Effector memory CD8-positive, alpha-beta T cell (primary cell): ENCODE data around the gene CATSPERD.

Experiments used
- ATAC-seq: fragments of 150-1000 bp; cut with Tn5 transposase; replicated peaks from 2 replicates; pipeline ENCODE4 v1.10.0; 2021; ENCODE audit warnings: mild to moderate bottlenecking, moderate library complexity
- DNase-seq, 3 experiments: peaks; one replicate each; pipeline ENCODE4 v3.0.0; 2021
- H3K27ac Mint-ChIP-seq, 2 donors: one replicate each; pipeline ENCODE4 v1.8.0; 2022; ENCODE audit warnings: mild to moderate bottlenecking in 2 of 2, mixed read lengths in 2 of 2, moderate library complexity in 2 of 2
- H3K27me3 Mint-ChIP-seq, 2 donors: one replicate each; pipeline ENCODE4 v1.8.0; 2022; ENCODE audit warnings: mixed read lengths in 2 of 2
- H3K36me3 Mint-ChIP-seq: one replicate; pipeline ENCODE4 v1.8.0; 2022; ENCODE audit warnings: mild to moderate bottlenecking, moderate library complexity, mixed read lengths; ENCODE audit not compliant: insufficient read depth
- H3K4me1 Mint-ChIP-seq, 2 donors: one replicate each; pipeline ENCODE4 v1.8.0; 2022; ENCODE audit warnings: low read depth in 2 of 2, mixed read lengths in 2 of 2
- H3K4me3 Mint-ChIP-seq, 2 donors: one replicate each; pipeline ENCODE4 v1.8.0; 2022; ENCODE audit warnings: mild to moderate bottlenecking in 2 of 2, mixed read lengths in 2 of 2, moderate library complexity in 2 of 2
- H3K9me3 Mint-ChIP-seq, 2 donors: one replicate each; pipeline ENCODE4 v1.8.0; 2022; ENCODE audit warnings: mixed read lengths in 2 of 2
- total RNA-seq, 9 experiments: gene quantifications; one replicate each; lab custom pipeline; 2026; lab: John Stamatoyannopoulos, UW

CATSPERD gene, protein sequence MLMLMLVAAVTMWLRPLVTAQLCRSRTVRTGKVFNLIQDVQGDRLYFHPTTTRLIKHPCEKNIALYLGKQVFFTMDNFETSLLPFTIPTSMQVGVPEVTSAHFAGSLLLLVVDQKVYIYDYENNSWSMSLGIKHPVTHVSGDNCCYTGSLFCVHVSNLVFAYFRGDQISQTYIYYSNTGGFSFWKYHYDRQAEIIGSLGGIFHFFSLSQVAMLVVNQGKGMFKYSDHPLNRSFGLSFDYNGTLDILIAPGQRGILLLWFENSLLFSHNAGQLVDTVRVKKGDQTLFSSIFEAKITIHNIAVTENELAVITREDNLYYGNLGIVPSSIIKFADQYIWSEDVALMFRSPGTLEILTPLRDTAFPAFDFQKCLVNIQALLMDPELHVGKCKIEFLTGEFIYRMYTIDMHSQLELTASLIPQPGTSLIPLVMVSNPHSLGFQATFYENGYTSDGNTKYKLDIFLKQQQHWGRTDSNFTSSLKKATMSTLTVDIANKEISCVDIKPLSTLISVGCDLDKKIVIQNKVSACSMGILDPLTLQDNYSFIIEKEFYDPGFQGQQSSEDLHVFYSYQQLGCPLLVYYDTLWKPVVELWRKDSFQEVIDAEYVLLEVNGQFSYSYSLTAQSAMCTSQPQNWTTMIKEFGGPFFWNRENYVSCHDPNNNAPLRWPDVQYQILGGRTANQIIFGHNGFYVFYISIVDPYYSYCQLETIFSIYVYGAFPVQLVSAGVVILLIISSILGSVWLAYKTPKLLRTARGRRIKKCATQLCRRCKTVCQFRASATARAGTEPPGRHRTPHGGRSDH
- total RNA-seq: 0 to 0.54 (median 0.10) reads per million in 9 experiments

DNA sequence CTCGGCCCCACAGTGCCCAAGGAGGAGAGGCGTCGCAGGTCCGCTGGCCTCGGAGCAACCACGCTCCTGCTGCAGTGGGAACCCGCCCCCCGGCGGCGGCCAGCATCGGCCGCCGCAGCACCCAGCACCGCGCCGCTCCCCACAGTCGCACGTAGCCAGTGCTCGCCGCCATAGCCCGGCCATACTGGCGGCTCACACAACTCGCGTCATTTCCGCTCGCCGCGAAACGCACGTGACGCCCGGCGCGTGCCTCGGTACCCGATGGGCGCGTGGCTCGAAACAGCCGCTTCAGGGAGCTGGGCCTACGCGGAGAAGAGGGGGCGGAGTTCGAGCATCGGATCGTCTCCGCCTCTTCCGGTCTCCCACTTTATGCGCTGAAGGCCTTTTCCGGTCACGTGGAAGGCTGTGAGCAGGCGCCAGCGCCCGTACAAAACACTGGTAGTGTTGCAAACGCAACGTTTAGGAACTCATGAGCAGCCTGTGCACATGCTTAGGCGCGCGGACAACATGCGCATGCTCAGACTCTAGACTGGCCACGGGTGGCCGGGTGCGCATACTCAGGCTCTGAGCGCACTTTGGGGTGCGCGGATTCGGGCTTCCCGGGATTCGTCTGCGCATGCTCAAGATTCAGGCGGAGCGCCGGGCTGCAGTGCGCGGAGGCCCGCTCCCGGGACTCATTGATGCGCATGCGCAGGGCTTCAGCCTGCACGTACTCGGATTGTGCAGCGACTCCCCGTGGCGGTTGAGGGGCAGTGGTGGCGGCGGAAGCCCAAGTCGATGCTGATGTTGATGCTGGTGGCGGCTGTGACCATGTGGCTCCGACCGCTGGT is at the start of gene CATSPERD, which contains the start of gene LONP1:
Gene CATSPERD (plus strand): TSS at position 677 of the 830 bp plus-strand sequence. CDS start 101 bp downstream, at position 778.
Gene LONP1 (minus strand): TSS at position 186 of the 830 bp plus-strand sequence. CDS start 14 bp downstream, at position 172.
- Mint-ChIP-seq H3K27ac (peak within 1 kb of the TSS; percentile 91 to 97), H3K36me3 (peaks cover 33% of the 10 kb centered on the region), H3K27me3 (peaks cover 0 to 4% of the 10 kb centered on the region in 2 donors), H3K9me3 (no peaks in the 10 kb centered on the region), H3K4me1 (peaks cover 16 to 18% of the 10 kb centered on the region in 2 donors), H3K4me3 (peak within 1 kb of the TSS; percentile 87 to 93)
- ATAC-seq (peak; percentile 88), DNase-seq (peak; percentile 96 to 97 (median 96))

DNA sequence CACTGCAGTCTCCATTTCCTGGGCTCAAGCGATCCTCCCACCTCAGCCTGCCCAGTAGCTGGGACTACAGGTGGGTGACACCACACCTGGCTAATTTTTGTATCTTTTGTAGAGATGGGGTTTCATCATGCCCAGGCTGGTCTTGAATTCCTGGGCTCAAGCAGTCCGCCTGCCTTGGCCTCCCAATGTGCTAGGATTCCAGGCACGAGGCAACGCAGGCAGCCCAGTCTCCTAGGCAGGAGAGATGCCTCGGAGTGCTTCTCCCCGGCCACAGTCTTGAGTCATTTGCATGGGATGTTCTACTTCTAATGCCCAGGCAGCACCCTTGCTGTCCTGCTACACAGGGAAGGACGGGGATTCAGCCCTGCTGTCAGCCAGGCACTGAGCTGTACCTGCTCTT is 48.8 kb upstream of the CATSPERD start:
- Mint-ChIP-seq H3K27me3 (no peaks in the 10 kb centered on the region), H3K36me3 (peaks cover 36% of the 10 kb centered on the region)

DNA sequence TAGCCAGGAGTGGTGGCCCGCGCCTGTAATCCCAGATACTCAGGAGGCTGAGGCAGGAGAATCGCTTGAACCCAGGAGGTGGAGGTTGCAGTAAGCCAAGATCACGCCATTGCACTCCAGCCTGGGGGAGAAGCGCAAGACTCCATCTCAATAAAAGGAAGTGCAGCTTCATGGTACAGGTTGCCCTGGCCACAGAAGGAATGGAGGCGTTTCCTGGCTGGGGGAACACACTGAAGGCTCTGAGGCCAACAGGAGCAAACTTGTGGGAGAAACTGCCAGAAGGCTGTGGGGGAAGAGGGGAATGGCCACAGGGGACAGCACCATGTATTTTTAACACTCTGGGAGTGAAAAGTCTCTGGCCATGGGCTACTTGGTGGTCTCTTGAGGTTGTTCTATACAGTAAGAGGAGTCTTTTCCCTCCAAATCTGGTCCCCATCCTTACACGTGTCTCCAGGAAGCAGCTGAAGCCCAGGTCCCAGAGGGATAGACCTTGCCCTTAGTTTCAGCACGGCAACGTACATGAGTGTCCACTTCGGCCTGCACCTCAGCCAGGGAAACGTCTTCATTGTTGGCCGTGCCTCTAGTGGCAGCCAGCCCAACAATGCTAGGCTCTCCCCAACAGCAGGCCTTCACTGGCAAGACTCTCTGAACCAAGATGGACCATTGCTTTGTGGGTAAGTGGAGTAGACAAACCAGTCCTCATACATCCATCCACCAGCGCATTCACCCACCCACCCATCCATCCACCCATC is 47.6 kb upstream of the CATSPERD start:
- Mint-ChIP-seq H3K27me3 (no peaks in the 10 kb centered on the region), H3K4me3 (no peak overlapping the region), H3K4me1 (no peaks in the 10 kb centered on the region), H3K9me3 (no peaks in the 10 kb centered on the region), H3K36me3 (peaks cover 30% of the 10 kb centered on the region), H3K27ac (peak overlapping the region in 1 of 2 donors; percentile 51)
- ATAC-seq (no peak), DNase-seq (no peak)

More for the DNA sequence above, 48.8 kb upstream of the CATSPERD start:
- ATAC-seq (no peak), DNase-seq (no peak)
- Mint-ChIP-seq H3K4me1 (no peaks in the 10 kb centered on the region), H3K4me3 (no peak overlapping the region), H3K27ac (peak overlapping the region in 1 of 2 donors; percentile 75), H3K9me3 (no peaks in the 10 kb centered on the region)

DNA sequence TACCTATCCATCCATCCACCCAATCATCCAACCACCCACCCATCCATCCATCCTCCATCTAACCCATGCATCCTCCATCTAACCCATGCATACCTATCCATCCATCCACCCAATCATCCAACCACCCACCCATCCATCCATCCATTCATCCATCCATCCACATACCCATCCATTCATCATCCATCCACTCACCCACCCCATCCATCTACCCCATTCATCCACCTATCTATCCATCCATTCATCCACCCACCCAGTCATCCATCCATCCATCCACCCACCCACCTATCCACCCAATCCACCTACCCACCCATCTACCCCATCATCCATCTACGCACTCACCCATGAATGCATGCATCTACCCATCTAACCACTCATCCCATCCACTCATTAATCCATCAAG is 46.7 kb upstream of the CATSPERD start:
- H3K9me3 Mint-ChIP-seq: no peaks in the 10 kb centered on the region
- H3K27me3 Mint-ChIP-seq: no peaks in the 10 kb centered on the region
- peaks cover 0 to under 1% of the 10 kb centered on the region in 2 donors for H3K4me1 Mint-ChIP-seq
- H3K4me3 Mint-ChIP-seq: no peak overlapping the region
- ATAC-seq: no peak
- no peak for DNase-seq
- peaks cover 27% of the 10 kb centered on the region for H3K36me3 Mint-ChIP-seq
- H3K27ac Mint-ChIP-seq: no peak overlapping the region

DNA sequence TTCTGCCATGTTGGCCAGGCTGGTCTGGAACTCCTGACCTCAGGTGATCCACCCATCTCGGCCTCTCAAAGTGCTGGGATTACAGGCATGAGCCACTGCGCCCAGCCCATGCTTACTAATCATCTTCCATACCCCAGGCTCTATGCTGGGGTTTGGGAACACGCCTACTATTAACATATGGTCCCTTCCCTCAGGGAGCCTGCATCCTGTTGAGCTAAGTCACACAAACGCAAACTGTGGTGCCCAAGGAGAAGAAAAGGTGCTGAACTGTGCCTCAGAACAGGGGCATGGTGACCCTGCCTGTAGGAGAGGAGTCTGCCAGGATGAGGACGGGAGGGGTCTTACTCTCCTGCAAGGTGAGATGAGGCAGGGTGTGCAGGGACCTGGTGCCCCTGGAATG is 45.7 kb upstream of the CATSPERD start:
- Mint-ChIP-seq H3K36me3 (peaks cover 23% of the 10 kb centered on the region), H3K27me3 (no peaks in the 10 kb centered on the region), H3K4me1 (peaks cover 3 to 10% of the 10 kb centered on the region in 2 donors), H3K9me3 (no peaks in the 10 kb centered on the region), H3K4me3 (no peak overlapping the region), H3K27ac (peak overlapping the region in 1 of 2 donors; percentile 38)
- DNase-seq: no peak
- no peak for ATAC-seq

DNA sequence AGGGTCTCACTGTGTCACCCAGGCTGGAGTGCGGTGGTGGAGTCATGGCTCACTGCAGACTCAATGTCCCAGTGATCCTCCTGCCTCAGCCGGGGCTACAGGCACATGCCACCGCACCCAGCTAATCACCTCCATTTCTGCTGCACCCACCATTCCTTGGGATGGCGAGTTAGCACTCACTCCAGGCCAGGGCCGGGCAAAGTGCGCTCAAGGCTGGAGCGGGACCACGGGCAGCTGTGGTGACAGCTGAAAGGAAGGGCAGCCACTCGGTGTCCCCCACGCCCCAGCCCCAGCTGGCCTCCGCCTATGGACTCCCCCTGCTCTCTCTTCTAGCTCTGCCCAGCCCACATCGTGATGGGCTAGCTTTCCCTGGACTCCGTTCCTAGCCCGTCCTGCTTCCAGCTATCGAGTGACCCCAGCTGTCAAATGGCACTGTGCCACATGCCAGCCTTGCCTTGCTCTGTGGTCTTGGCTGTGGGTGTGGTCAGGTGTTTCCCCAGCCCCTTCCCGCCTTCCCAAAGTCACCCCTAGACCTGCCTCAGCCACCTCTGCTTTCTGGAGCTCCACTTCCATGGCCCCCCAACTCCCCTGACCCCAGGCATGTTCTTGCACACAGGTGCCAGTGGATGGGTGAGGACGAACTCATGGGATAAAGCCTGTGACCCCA is 44.2 kb upstream of the CATSPERD start:
- DNase-seq (no peak), ATAC-seq (no peak)
- no peak overlapping the region for H3K4me3 Mint-ChIP-seq
- peaks cover 23% of the 10 kb centered on the region for H3K36me3 Mint-ChIP-seq
- H3K4me1 Mint-ChIP-seq: peaks cover 13 to 22% of the 10 kb centered on the region in 2 donors
- H3K9me3 Mint-ChIP-seq: no peaks in the 10 kb centered on the region
- H3K27ac Mint-ChIP-seq: no peak overlapping the region
- H3K27me3 Mint-ChIP-seq: no peaks in the 10 kb centered on the region

DNA sequence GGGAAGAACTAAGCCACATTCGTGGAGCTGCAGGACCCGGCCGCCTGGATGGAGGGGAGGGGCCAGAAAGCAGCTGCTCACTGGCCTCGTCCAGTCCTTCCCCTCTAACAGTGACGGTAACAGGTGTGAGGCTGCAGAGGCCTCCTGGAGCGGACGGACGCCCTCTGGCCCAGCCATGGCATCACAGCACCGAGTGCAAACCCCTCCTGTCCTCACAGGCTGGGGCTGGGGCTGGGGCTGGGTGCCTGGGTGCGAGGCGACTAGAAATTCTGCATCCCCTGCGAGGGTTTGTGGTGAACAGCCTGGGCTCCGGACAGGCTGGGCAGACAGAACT is 43.7 kb upstream of the CATSPERD start:
- DNase-seq (no peak), ATAC-seq (no peak)
- H3K36me3 Mint-ChIP-seq: peaks cover 23% of the 10 kb centered on the region
- H3K4me3 Mint-ChIP-seq: no peak overlapping the region
- no peak overlapping the region for H3K27ac Mint-ChIP-seq
- H3K4me1 Mint-ChIP-seq: peaks cover 17 to 27% of the 10 kb centered on the region in 2 donors
- no peaks in the 10 kb centered on the region for H3K9me3 Mint-ChIP-seq
- H3K27me3 Mint-ChIP-seq: no peaks in the 10 kb centered on the region

DNA sequence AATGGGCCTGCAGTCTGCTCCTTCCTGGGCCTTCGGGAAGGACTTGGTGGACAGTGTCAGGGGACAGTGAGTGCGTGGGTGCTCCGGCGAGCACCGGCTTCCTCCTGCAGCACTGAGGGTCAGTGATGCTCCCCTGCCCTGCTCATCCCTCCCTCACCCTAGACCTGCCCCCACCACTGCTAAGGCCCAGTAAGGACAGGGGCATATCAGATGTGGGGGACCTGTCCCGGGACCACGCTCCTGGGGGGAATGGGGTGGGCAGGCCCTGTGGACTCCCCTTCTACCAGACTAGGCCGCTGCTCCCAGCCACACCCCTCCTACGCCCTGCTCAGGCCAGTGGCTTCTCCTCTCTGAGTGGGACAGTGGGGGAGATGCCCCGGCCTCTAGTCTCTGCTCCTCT is 43.3 kb upstream of the CATSPERD start:
- no peak for ATAC-seq
- no peak for DNase-seq
- peaks cover 17 to 31% of the 10 kb centered on the region in 2 donors for H3K4me1 Mint-ChIP-seq
- H3K36me3 Mint-ChIP-seq: peaks cover 23% of the 10 kb centered on the region
- no peak overlapping the region for H3K4me3 Mint-ChIP-seq
- H3K9me3 Mint-ChIP-seq: no peaks in the 10 kb centered on the region
- H3K27ac Mint-ChIP-seq: peak overlapping the region in 1 of 2 donors; percentile 67
- H3K27me3 Mint-ChIP-seq: no peaks in the 10 kb centered on the region

DNA sequence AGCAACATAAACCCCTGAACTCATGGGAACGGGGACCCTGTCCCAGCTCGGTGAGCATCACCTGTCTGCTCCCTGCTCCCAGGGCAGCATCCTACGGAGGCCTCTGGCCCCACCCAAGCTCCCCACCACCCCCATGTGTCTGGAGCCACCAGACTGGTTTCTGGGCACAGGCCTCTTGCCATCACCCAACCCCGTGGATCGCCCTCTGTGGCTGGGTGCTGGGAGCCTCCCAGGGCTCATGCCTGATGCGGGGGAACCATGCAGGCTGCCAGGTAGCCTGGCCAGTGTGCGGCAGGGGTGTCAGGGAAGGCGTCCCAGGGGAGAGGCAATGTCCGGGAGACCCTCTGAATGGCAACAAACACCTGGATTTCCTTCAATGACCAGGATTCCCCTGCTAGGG is 42.9 kb upstream of the CATSPERD start:
- H3K27ac Mint-ChIP-seq: peak overlapping the region in 1 of 2 donors; percentile 67

DNA sequence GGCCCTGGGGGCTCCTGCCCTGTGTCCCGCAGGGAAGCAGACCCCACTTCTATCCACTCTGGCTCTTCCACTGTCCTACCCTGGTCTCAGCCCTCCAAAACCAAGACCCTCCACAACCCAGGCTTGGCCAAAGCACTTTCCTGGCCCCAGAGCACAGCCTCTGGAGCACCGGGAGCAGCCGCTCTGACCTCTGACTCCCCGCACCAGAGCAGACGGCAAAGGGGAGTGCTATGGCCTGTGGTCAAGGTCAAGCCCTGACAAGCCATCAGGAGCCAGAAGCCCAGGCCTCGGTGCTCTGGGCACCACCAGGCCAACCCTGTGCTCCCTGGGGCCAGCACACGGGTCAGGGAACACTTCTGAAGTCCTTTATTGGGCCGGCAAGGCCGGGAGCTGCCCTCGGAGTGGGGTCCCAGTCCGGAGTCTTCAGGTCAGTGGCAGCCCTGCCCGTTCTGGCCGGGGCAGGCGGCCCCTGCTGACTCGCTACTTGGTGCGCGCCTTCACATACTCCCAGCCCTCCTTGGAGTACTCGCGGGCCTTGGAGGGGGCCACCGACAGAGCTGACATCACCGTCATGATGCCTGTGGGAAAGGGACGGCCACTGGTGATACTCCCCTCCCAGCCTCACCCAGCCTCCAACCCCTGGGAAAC is 42.2 kb upstream of the CATSPERD start:
- H3K9me3 Mint-ChIP-seq: no peaks in the 10 kb centered on the region
- peaks cover 17 to 31% of the 10 kb centered on the region in 2 donors for H3K4me1 Mint-ChIP-seq
- H3K27ac Mint-ChIP-seq: no peak overlapping the region
- peaks cover 23% of the 10 kb centered on the region for H3K36me3 Mint-ChIP-seq
- no peaks in the 10 kb centered on the region for H3K27me3 Mint-ChIP-seq
- DNase-seq (no peak), ATAC-seq (no peak)
- no peak overlapping the region for H3K4me3 Mint-ChIP-seq

More for the DNA sequence above, 42.9 kb upstream of the CATSPERD start:
- peaks cover 23% of the 10 kb centered on the region for H3K36me3 Mint-ChIP-seq
- H3K4me3 Mint-ChIP-seq: peak overlapping the region in 1 of 2 donors; percentile 10
- no peaks in the 10 kb centered on the region for H3K9me3 Mint-ChIP-seq
- peaks cover 17 to 31% of the 10 kb centered on the region in 2 donors for H3K4me1 Mint-ChIP-seq
- no peaks in the 10 kb centered on the region for H3K27me3 Mint-ChIP-seq
- no peak for ATAC-seq
- no peak for DNase-seq

DNA sequence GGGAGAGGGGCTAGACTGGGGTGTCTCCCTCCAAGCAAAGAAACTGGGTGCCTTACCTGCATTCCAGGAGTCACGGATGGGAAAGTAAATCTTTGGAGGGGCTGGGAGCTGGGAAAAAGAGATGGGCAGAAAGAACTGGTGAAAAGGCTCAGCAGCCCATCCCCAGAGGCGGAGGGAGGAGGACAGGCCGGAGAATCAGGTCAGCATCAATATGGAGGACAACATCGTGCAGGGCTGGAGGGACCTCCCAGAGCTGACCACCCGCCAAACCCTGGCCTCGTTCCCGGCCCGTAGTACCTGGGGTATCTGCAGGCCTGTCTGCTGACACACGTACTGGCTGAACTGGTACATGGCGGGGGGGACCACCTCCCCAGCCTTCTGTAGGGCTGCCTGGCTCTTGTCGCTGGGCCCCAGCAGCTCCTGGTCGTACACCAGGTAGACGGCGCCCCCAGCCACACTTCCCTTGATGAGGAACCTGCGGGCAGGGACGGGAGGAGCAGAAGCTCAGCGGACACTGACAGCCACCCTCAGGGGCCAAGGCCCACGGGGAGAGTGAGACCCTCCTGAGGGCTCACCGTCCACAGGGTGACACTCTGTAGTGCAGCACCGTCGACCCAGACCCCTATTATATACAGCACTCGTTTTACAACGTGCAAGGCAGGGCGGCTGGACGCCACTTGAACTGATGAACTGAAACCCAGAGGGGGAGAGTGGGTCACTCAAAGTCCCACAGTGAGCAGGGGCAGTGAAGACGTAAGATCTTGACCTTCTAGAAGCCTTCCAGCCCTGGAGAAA is 41.0 kb upstream of the CATSPERD start:
- DNase-seq: no peak
- peaks cover 17 to 31% of the 10 kb centered on the region in 2 donors for H3K4me1 Mint-ChIP-seq
- peaks cover 23% of the 10 kb centered on the region for H3K36me3 Mint-ChIP-seq
- H3K9me3 Mint-ChIP-seq: no peaks in the 10 kb centered on the region
- no peak for ATAC-seq
- no peaks in the 10 kb centered on the region for H3K27me3 Mint-ChIP-seq
- H3K4me3 Mint-ChIP-seq: peak overlapping the region; percentile 84 to 88
- H3K27ac Mint-ChIP-seq: peak overlapping the region; percentile 97 to 99
